GM12878 (cell line): ENCODE data around the gene ACRV1. TPM values are rescaled to one million over a fixed set of nuclear protein-coding genes. Genes with fewer than 3 reads are reported as not detected.

ENCODE experiments used
- ATAC-seq: fragments of 200-7000 bp; cut with Tn5 transposase; 3 replicates; pipeline ENCODE4 v1.9.1; 2020; ENCODE audit warnings: mild to moderate bottlenecking, moderate library complexity
- BruUV-seq: library from RNA; stranded (reverse); fragments of 400-500 nt; replicated peaks from 2 replicates; lab custom pipeline; 2021; lab: Mats Ljungman, UMichigan
- CTCF ChIA-PET: fragments of 300-600 bp; sonication (Branson Sonifier 250); formaldehyde crosslinking; extraction: SDS; loops from one replicate; lab custom pipeline; 2021; ENCODE audit warnings: inconsistent platforms; lab: Yijun Ruan, JAX
- POLR2A ChIA-PET: fragments of 350-600 bp; formaldehyde crosslinking; extraction: SDS; loops from one replicate; lab custom pipeline; 2021; ENCODE audit warnings: inconsistent platforms; lab: Charles Lee
- RAD21 ChIA-PET: fragments of 300-600 bp; sonication (Branson Sonifier 250); formaldehyde crosslinking; loops from one replicate; lab custom pipeline; 2023; ENCODE audit warnings: antibody characterized with exemption; ENCODE audit not compliant: unreplicated experiment; lab: Charles Lee
- SMC1A ChIA-PET: fragments of 300-600 bp; sonication (Branson Sonifier 250); formaldehyde crosslinking; loops from one replicate; lab custom pipeline; 2023; ENCODE audit not compliant: unreplicated experiment, uncharacterized antibody; lab: Charles Lee
- DNase-seq: peaks from one replicate; pipeline ENCODE4 v3.0.0-alpha.2; 2011; ENCODE audit warnings: low read depth, low spot score
- FAIRE-seq: peaks from 3 replicates; lab custom pipeline; 2011; peaks lifted over from hg19 to GRCh38; lab: Jason Lieb, UNC
- H2AFZ ChIP-seq: 2 replicates; pipeline ENCODE4 v1.6.0; 2011; ENCODE audit warnings: low read depth, low read length, control low read depth; ENCODE audit not compliant: control insufficient read depth
- H3K27ac ChIP-seq: 2 replicates; pipeline ENCODE4 v1.5.1; 2011; ENCODE audit warnings: control low read depth; ENCODE audit not compliant: control insufficient read depth, insufficient read depth
- H3K27me3 ChIP-seq, 2 experiments: replicated peaks in 1 of 2; 2 replicates each; pipeline versions ENCODE4 v1.6.0 to v1.6.1; 2011; ENCODE audit warnings: low read length in 1 of 2; ENCODE audit not compliant: control insufficient read depth in 2 of 2, insufficient read depth in 2 of 2
- H3K36me3 ChIP-seq, 2 experiments: 2 replicates each; pipeline ENCODE4 v1.5.1; 2011; ENCODE audit warnings: low read length in 1 of 2; ENCODE audit not compliant: control insufficient read depth in 2 of 2, insufficient read depth in 2 of 2
- H3K4me1 ChIP-seq: 2 replicates; pipeline ENCODE4 v1.6.1; 2011; ENCODE audit warnings: mild to moderate bottlenecking, low read length, moderate library complexity, mixed read lengths; ENCODE audit not compliant: control insufficient read depth, insufficient read depth
- H3K4me2 ChIP-seq: 2 replicates; pipeline ENCODE4 v1.6.0; 2011; ENCODE audit warnings: control low read depth; ENCODE audit not compliant: control insufficient read depth, insufficient read depth
- H3K4me3 ChIP-seq: fragments of 200-600 bp; sonication (generic); 2 replicates; pipeline ENCODE4 v1.5.1; 2016
- H3K79me2 ChIP-seq: 2 replicates; pipeline ENCODE4 v1.6.0; 2011; ENCODE audit warnings: low read length; ENCODE audit not compliant: control insufficient read depth, insufficient read depth
- H3K9ac ChIP-seq: 2 replicates; pipeline ENCODE4 v1.8.0; 2011; ENCODE audit warnings: low read length, control low read depth, mixed read lengths; ENCODE audit not compliant: control insufficient read depth, insufficient read depth
- H3K9me3 ChIP-seq: replicated peaks from 3 replicates; pipeline ENCODE4 v1.5.1; 2011; ENCODE audit warnings: mild to moderate bottlenecking, low read length; ENCODE audit not compliant: control insufficient read depth, insufficient read depth
- H4K20me1 ChIP-seq: 2 replicates; pipeline ENCODE4 v1.6.0; 2011; ENCODE audit not compliant: control insufficient read depth, insufficient read depth
- MAX ChIP-seq: IDR thresholded peaks from 2 replicates; pipeline ENCODE4 v1.6.1; 2012; ENCODE audit warnings: low read depth, low read length, improper control_type of control experiment
- MLLT1 ChIP-seq: fragments of 450-650 bp; IDR thresholded peaks from 2 replicates; pipeline ENCODE4 v1.6.1; 2016; ENCODE audit warnings: mild to moderate bottlenecking
- WGBS: methylation state at CpG from one replicate; pipeline ENCODE4 v1.1.6; 2016; ENCODE audit warnings: low lambda C conversion rate; ENCODE audit not compliant: insufficient replicate concordance, insufficient coverage; ENCODE audit errors: missing lambda C conversion rate; 5-methylcytosine and 5-hydroxymethylcytosine counted together
- in situ Hi-C: fragments of 300-500 bp; cut with MboI; formaldehyde crosslinking; loops from 9 replicates; pipeline ENCODE4 v1.14.3; 2018; ENCODE audit warnings: mixed read lengths
- intact Hi-C: fragments of 100-400 bp; cut with micrococcal nuclease; formaldehyde crosslinking; loops from one replicate; pipeline ENCODE4 v1.14.2; 2022; ENCODE audit not compliant: unreplicated experiment
- polyA plus RNA-seq, 11 experiments: library from polyadenylated mRNA; depleted of rRNA in 4 of 11; unstranded in 6 of 11; stranded (reverse) in 5 of 11; fragments of >200 nt; fragmentation: Nextera tagmentation in 4 of 11; fragmentation: Illumina TruSeq in 1 of 11; extraction: Ambion mirVana in 4 of 11; extraction: Trizol in 1 of 11; gene quantifications; 1 replicate in 1 of 11; 2 replicates in 10 of 11; pipeline versions ENCODE4 v1.2.1 to v1.2.3, GENCODE V29; 2011 to 2016; ENCODE audit warnings: inconsistent platforms in 2 of 11, missing spikeins in 2 of 11, low read depth in 1 of 11
- total RNA-seq, 4 experiments: library from RNA; depleted of rRNA in 3 of 4; stranded (reverse); fragments of >200 nt in 3 of 4; fragmentation: Illumina TruSeq in 1 of 4; extraction: Trizol in 1 of 4; gene quantifications; 2 replicates each; pipeline versions ENCODE4 v1.2.1 to v1.2.3, GENCODE V29; 2013 to 2021

ACRV1 gene
- total and polyA plus RNA-seq, 10 of the 15 experiments (the other 5 are each of a cell fraction or from before 2014, with no cell fraction given), result 0.09 to 0.82 (median 0.23) TPM; not detected in 2

- Histone ChIP-seq H3K27me3 (no peaks in the 10 kb centered on the region), H3K4me2 (peak within 1 kb of the TSS; percentile 97), H3K9ac (peak within 1 kb of the TSS; percentile 97), H3K4me3 (peak within 1 kb of the TSS; percentile 81), H3K79me2 (peaks cover 29% of the 10 kb centered on the region), H3K9me3 (no peaks in the 10 kb centered on the region), H4K20me1 (no peaks in the 10 kb centered on the region), H2AFZ (peak within 1 kb of the TSS; percentile 95), H3K36me3 (peaks cover 2 to 15% of the 10 kb centered on the region in 2 experiments)
- intact Hi-C loops, result loop anchor here (1.0 to 2.0 kb wide), 2 partner anchors 32 to 55 kb away; partner anchors contain the start of genes EI24 and STT3A
- CTCF ChIA-PET, result interaction anchor here (1.1 to 1.4 kb wide), 3 partner anchors 31 to 263 kb away, joined by 3 to 4 read pairs (median 4); partner anchors contain the start of gene HYLS1
- 54% methylated on average over 9 of the region's 9 CpGs for WGBS
- SMC1A ChIA-PET, result interaction anchor here (1.2 to 2.4 kb wide), 7 partner anchors 31 to 569 kb away, joined by 3 to 10 read pairs (median 5); partner anchors contain the start of gene STT3A
- POLR2A ChIA-PET, result interaction anchor here (0.7 to 2.4 kb wide), 7 partner anchors 9 to 263 kb away, joined by 3 to 18 read pairs (median 4); partner anchors contain the start of genes HYLS1 and STT3A
- in situ Hi-C loops, result no loop called here
- no peak for FAIRE-seq
- RAD21 ChIA-PET, result interaction anchor here (0.8 to 1.9 kb wide), 6 partner anchors 8 to 265 kb away, joined by 3 to 5 read pairs (median 3); partner anchors contain the start of genes HYLS1 and STT3A
- TF ChIP-seq MAX, result no peak
- TF ChIP-seq, all 136 proteins: peak for 0
- DNase-seq (no peak), ATAC-seq (no peak)
- no TSS peak for BruUV-seq
- Histone ChIP-seq H3K4me1 (peaks cover 7% of the 10 kb centered on the region; the same call in 1 of the 2 replicates), H3K27ac (peak within 1 kb of the TSS; percentile 97)
Observed at GRCh38 chr11:125624756-125625213, 55.9 kb downstream of the ACRV1 start, which contains the start of gene CHEK1. CHEK1 (plus strand) TSS chr11:125625163; CDS start chr11:125626769, 1,606 bp downstream.

- POLR2A ChIA-PET, result no interaction called here
- H2AFZ ChIP-seq, result no peak overlapping the region
- BruUV-seq, result no TSS peak
- no peak for TF ChIP-seq MLLT1
- TF ChIP-seq, all 136 proteins: peak for 0
- peaks cover 25% of the 10 kb centered on the region for H3K79me2 ChIP-seq
- H3K4me1 ChIP-seq, result peaks cover 7% of the 10 kb centered on the region; the same call in 1 of the 2 replicates
- no peaks in the 10 kb centered on the region for H3K9me3 ChIP-seq
- H3K36me3 ChIP-seq, result peaks cover 5 to 27% of the 10 kb centered on the region in 2 experiments
- H4K20me1 ChIP-seq, result no peaks in the 10 kb centered on the region
- in situ Hi-C loops (no loop called here), intact Hi-C loops (no loop called here)
- ChIA-PET CTCF (interaction anchor here (0.6 to 1.7 kb wide), 3 partner anchors 29 to 883 kb away, joined by 4 to 5 read pairs (median 4); no protein-coding TSS in a partner anchor), RAD21 (interaction anchor here (0.7 kb wide), 1 partner anchor 30 kb away, joined by 3 read pairs; no protein-coding TSS in a partner anchor), SMC1A (interaction anchor here (0.8 to 1.0 kb wide), 4 partner anchors 14 to 571 kb away, joined by 3 read pairs; no protein-coding TSS in a partner anchor)
- H3K27ac ChIP-seq, result no peak overlapping the region
- H3K9ac ChIP-seq, result no peak overlapping the region
- ATAC-seq, result no peak
- FAIRE-seq, result no peak
- no peaks in the 10 kb centered on the region for H3K27me3 ChIP-seq
- 100% methylated on average over 1 of the region's 1 CpG for WGBS
- no peak for DNase-seq
- no peak overlapping the region for H3K4me3 ChIP-seq
- H3K4me2 ChIP-seq, result no peak overlapping the region
Observed at GRCh38 chr11:125623064-125623463, 57.6 kb downstream of the ACRV1 start.
